ENCODE results near the gene MED25.
"Not testable (repeated sequence)": the region's sequence is repeated elsewhere in the genome, so short reads cannot be mapped to it uniquely, and the experiment has no call there.

Gene MED25

GRCh38 chr19:49809941-49810389 is 8.1 kb upstream of the MED25 start:
- FAIRE-seq (no peak), DNase-seq (ENCODE audit: insufficient read length, low spot score) (no peak)
- TF ChIP-seq SPI1 (IDR thresholded peaks at IDR 0.05; ENCODE audit: low read depth, low read length) (no peak), TAF1 (IDR thresholded peaks at IDR 0.05; ENCODE audit: low read depth, low read length) (no peak), POLR2AphosphoS5 (IDR thresholded peaks at IDR 0.05; ENCODE audit: low read depth, low read length) (no peak), PAX5 (IDR thresholded peaks at IDR 0.05; ENCODE audit: insufficient read depth, low read length, severe bottlenecking) (no peak), POLR2A (IDR thresholded peaks at IDR 0.05; ENCODE audit: low read depth, low read length) (no peak), POU2F2 (IDR thresholded peaks at IDR 0.05; ENCODE audit: low read depth, low read length) (no peak)

GRCh38 chr19:49811328-49811727 is 6.8 kb upstream of the MED25 start:
- no peak for FAIRE-seq
- DNase-seq (ENCODE audit: insufficient read length, low spot score): no peak

GRCh38 chr19:49812452-49812996 is 5.6 kb upstream of the MED25 start:
- FAIRE-seq (no peak), DNase-seq (ENCODE audit: insufficient read length, low spot score) (no peak)
- TF ChIP-seq PAX5 (IDR thresholded peaks at IDR 0.05; ENCODE audit: insufficient read depth, low read length, severe bottlenecking) (no peak), TAF1 (IDR thresholded peaks at IDR 0.05; ENCODE audit: low read depth, low read length) (no peak), POU2F2 (IDR thresholded peaks at IDR 0.05; ENCODE audit: low read depth, low read length) (no peak), POLR2AphosphoS5 (IDR thresholded peaks at IDR 0.05; ENCODE audit: low read depth, low read length) (no peak), POLR2A (IDR thresholded peaks at IDR 0.05; ENCODE audit: low read depth, low read length) (no peak), SPI1 (IDR thresholded peaks at IDR 0.05; ENCODE audit: low read depth, low read length) (no peak)

More at GRCh38 chr19:49811328-49811727, 6.8 kb upstream of the MED25 start:
- no peak for TF ChIP-seq POLR2AphosphoS5 (IDR thresholded peaks at IDR 0.05; ENCODE audit: low read depth, low read length)
- TF ChIP-seq TAF1 (IDR thresholded peaks at IDR 0.05; ENCODE audit: low read depth, low read length): no peak
- TF ChIP-seq SPI1 (IDR thresholded peaks at IDR 0.05; ENCODE audit: low read depth, low read length): no peak
- no peak for TF ChIP-seq POLR2A (IDR thresholded peaks at IDR 0.05; ENCODE audit: low read depth, low read length)
- no peak for TF ChIP-seq POU2F2 (IDR thresholded peaks at IDR 0.05; ENCODE audit: low read depth, low read length)
- no peak for TF ChIP-seq PAX5 (IDR thresholded peaks at IDR 0.05; ENCODE audit: insufficient read depth, low read length, severe bottlenecking)

- TF ChIP-seq POLR2AphosphoS5 (IDR thresholded peaks at IDR 0.05; ENCODE audit: low read depth, low read length) (no peak; the same call in 1 of the 2 replicates), PAX5 (IDR thresholded peaks at IDR 0.05; ENCODE audit: insufficient read depth, low read length, severe bottlenecking) (no peak), SPI1 (IDR thresholded peaks at IDR 0.05; ENCODE audit: low read depth, low read length) (no peak), TAF1 (IDR thresholded peaks at IDR 0.05; ENCODE audit: low read depth, low read length) (peak; percentile 57; the same call in 1 of the 2 replicates), POU2F2 (IDR thresholded peaks at IDR 0.05; ENCODE audit: low read depth, low read length) (no peak), POLR2A (IDR thresholded peaks at IDR 0.05; ENCODE audit: low read depth, low read length) (peak; percentile 53; the same call in 1 of the 2 replicates)
- FAIRE-seq (peak; percentile 99), DNase-seq (ENCODE audit: insufficient read length, low spot score) (peak; percentile 81)
These were observed 4.9 kb upstream of the MED25 start, which contains the start of gene FUZ for GRCh38 chr19:49812997-49813861. Gene FUZ, minus strand, starts transcription at chr19:49813292. Its CDS starts 186 bp downstream, at chr19:49813106.

- DNase-seq (ENCODE audit: insufficient read length, low spot score) (no peak), FAIRE-seq (no peak)
- TF ChIP-seq POLR2A (IDR thresholded peaks at IDR 0.05; ENCODE audit: low read depth, low read length) (no peak), POU2F2 (IDR thresholded peaks at IDR 0.05; ENCODE audit: low read depth, low read length) (no peak), TAF1 (IDR thresholded peaks at IDR 0.05; ENCODE audit: low read depth, low read length) (no peak), PAX5 (IDR thresholded peaks at IDR 0.05; ENCODE audit: insufficient read depth, low read length, severe bottlenecking) (no peak), POLR2AphosphoS5 (IDR thresholded peaks at IDR 0.05; ENCODE audit: low read depth, low read length) (no peak), SPI1 (IDR thresholded peaks at IDR 0.05; ENCODE audit: low read depth, low read length) (no peak)
These were observed 4.1 kb upstream of the MED25 start for GRCh38 chr19:49814010-49814409.

GRCh38 chr19:49816590-49816989 is 1.5 kb upstream of the MED25 start:
- no peak for DNase-seq (ENCODE audit: insufficient read length, low spot score)
- no peak for TF ChIP-seq TAF1 (IDR thresholded peaks at IDR 0.05; ENCODE audit: low read depth, low read length)
- no peak for TF ChIP-seq POLR2AphosphoS5 (IDR thresholded peaks at IDR 0.05; ENCODE audit: low read depth, low read length)
- no peak for TF ChIP-seq SPI1 (IDR thresholded peaks at IDR 0.05; ENCODE audit: low read depth, low read length)
- no peak for TF ChIP-seq POU2F2 (IDR thresholded peaks at IDR 0.05; ENCODE audit: low read depth, low read length)
- TF ChIP-seq PAX5 (IDR thresholded peaks at IDR 0.05; ENCODE audit: insufficient read depth, low read length, severe bottlenecking): no peak
- TF ChIP-seq POLR2A (IDR thresholded peaks at IDR 0.05; ENCODE audit: low read depth, low read length): no peak
- no peak for FAIRE-seq

- DNase-seq (ENCODE audit: insufficient read length, low spot score): no peak
- FAIRE-seq: no peak
- TF ChIP-seq TAF1 (IDR thresholded peaks at IDR 0.05; ENCODE audit: low read depth, low read length): no peak
- no peak for TF ChIP-seq SPI1 (IDR thresholded peaks at IDR 0.05; ENCODE audit: low read depth, low read length)
These were observed 721 bp downstream of the MED25 start for GRCh38 chr19:49818649-49819370.

- not testable (repeated sequence) for FAIRE-seq; DNase-seq (ENCODE audit: insufficient read length, low spot score)
These were observed 1.5 kb downstream of the MED25 start for GRCh38 chr19:49819452-49820115.

GRCh38 chr19:49820125-49820524 is 2.0 kb downstream of the MED25 start:
- DNase-seq (ENCODE audit: insufficient read length, low spot score): no peak
- TF ChIP-seq TAF1 (IDR thresholded peaks at IDR 0.05; ENCODE audit: low read depth, low read length) (no peak), POU2F2 (IDR thresholded peaks at IDR 0.05; ENCODE audit: low read depth, low read length) (no peak), PAX5 (IDR thresholded peaks at IDR 0.05; ENCODE audit: insufficient read depth, low read length, severe bottlenecking) (no peak), POLR2AphosphoS5 (IDR thresholded peaks at IDR 0.05; ENCODE audit: low read depth, low read length) (no peak), SPI1 (IDR thresholded peaks at IDR 0.05; ENCODE audit: low read depth, low read length) (no peak), POLR2A (IDR thresholded peaks at IDR 0.05; ENCODE audit: low read depth, low read length) (no peak)

More at GRCh38 chr19:49820125-49820524, 2.0 kb downstream of the MED25 start:
- FAIRE-seq: no peak
